GM18519 (cell line): ENCODE data around the gene ITGA1.
"Not testable (repeated sequence)": the region's sequence is repeated elsewhere in the genome, so short reads cannot be mapped to it uniquely, and the experiment has no call there.

ENCODE experiments used
- ATAC-seq: cut with Tn5 transposase; IDR thresholded peaks from one replicate; pipeline ENCODE4 v1.9.1; 2021; ENCODE audit warnings: mild to moderate bottlenecking, moderate library complexity; ENCODE audit not compliant: unreplicated experiment, low FRiP score

ITGA1 gene

DNA sequence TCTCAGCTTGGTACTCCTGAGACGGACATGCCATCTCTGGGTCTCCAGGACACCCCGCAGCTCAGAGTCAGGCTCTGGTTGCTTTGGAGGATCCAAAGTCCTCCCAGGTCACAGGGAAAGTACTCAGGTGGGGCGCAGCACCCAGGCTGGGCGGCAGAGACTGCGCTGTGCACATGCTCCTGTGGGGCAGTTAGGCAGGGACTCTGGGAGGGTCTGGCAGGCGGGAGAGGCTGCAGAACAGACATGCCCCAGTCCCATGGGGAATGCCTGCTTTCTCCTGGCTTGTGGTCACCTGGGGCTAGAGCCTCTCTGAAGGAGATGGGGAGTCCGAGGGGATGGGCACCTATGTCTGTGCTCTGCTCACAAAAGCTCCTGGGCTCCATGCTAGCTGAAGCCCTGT, 156.1 kb downstream of the ITGA1 start:
- no peak for ATAC-seq

DNA sequence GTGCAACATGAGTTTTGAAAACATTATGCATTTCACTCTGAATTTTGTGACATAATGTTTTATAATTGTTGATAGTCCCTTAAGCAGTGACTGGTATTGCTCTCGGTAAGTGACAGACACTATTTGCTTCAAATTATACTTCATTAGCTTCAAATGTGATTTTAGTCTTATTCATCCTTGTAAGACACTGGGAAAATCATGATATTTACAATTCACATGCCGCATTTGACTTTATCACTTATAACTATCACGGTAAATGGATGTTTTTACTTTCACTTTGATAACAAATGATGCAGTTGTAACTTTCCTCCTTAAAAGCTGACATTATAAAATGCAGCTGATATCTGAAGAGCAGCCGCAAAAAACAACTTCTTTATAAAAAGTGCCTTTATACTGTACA, 157.3 kb downstream of the ITGA1 start:
- no peak for ATAC-seq

DNA sequence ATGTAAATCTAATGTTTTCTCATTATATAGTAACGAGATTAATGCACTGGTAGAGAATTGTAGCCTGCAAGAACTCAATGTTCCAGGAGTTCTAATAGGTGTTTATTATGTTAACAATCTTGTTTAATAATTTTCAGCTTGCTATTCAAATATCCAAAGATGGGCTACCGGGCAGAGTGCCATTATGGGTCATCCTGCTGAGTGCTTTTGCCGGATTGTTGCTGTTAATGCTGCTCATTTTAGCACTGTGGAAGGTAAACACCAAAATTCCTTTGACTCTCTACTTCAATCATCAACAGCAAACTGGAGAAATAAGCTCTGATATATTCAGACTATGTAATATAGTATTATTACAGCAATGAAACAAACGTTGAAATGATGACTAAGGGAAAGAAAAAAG, 159.5 kb downstream of the ITGA1 start:
- no peak for ATAC-seq

DNA sequence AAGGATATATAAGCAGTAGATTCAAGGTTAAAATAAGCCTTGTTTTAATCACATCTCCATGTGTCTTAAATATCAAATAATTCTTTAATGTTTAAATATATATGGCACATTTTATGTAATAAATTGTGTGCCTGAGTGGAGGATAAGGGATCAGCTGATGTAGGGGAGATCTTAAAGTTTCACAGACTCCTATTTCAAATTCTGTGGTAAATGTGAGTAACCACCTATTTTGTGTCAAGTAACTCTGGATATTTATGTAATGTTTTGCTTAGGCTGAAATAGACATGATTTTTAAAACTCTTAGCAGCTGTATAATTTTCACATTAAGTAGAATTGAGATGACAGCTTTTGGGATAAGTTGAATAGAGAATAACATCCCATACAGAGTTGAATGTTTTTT, 160.1 kb downstream of the ITGA1 start:
- no peak for ATAC-seq

DNA sequence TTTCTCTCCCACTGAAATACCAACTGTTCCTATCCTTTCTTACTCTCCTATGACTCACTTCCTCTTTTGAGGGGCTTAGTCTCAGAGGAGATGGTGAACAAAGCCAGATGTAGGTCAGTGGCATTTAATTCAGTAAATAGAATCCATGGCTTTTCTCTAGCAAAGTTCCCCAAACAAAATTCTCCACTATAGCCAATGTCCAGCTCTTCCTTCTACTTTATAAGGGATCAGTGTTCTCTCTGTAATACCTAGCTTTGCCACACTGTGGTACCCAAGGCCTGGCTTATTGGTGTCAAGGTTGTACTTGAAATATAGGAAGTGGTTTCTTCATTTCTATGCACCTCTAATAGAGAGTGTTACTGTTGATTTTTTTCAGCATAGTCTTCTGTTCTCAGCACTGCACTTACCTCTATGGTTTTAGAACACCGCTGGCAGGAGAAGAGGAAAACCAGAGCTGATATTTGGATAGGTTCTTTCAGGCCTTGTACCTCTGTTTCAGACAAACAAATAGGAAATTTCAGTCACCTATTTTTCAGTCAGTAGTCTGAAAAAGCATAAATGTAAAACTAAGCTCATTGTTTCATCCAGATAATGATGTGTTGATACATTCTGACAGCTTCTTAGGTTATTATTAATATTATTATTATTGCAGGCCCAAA, 160.8 kb downstream of the ITGA1 start:
- ATAC-seq, result peak; percentile 99

DNA sequence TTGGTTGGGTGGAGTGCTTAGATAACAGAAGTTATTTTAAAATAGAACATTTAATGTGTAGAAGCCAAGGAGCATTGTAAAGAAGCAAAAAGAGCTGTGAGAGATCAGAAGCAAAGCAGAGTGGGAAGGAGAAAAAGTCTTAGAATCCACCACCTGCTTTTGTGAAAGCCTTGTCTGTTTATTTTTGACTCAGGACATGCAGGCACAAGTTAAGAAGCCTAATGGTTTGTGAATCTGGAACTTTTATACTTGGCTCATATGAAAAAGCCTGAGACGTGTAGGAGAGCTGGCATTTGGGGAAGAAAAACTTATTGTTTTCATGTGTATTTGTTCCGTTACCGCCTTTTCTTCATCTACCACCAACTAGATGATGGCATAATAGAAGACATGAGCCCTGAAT, 163.0 kb downstream of the ITGA1 start:
- ATAC-seq, result no peak

DNA sequence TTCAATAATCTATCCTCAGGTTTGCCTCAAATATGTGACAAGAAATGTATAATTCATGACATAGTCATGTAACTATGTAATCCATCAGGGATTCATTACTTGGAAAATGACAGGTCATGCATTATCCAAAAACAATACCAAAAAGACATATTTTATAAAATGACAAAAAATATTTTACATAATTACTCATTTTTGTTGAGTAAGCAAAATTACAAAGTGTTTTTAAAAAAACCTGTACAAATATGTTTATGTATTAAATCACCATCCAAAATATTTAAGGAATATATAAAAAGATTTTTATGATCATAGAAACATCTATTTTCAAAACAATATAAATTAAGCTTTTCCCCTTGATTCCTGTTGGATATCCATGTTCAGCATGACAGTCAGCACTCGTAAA, 164.8 kb downstream of the ITGA1 start:
- no peak for ATAC-seq

DNA sequence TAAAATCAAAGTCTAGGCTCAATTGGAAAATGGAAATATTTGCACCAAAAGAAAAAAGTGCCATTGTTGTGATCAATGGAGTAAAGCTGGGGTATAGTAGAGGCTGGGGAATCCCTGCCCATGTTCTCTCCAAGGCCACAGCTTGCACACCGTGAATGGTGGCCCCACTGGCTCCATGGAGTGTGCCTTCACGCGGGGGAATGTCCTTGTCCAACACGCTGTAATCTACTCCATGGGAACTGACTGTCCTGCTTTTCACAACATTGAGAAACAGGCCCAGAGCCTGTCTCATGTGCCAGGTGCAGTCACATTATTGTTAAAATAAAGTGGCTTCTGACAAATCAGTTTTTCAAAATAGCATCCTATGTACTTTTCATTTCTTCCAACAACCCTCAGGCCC, 168.3 kb downstream of the ITGA1 start:
- no peak for ATAC-seq

DNA sequence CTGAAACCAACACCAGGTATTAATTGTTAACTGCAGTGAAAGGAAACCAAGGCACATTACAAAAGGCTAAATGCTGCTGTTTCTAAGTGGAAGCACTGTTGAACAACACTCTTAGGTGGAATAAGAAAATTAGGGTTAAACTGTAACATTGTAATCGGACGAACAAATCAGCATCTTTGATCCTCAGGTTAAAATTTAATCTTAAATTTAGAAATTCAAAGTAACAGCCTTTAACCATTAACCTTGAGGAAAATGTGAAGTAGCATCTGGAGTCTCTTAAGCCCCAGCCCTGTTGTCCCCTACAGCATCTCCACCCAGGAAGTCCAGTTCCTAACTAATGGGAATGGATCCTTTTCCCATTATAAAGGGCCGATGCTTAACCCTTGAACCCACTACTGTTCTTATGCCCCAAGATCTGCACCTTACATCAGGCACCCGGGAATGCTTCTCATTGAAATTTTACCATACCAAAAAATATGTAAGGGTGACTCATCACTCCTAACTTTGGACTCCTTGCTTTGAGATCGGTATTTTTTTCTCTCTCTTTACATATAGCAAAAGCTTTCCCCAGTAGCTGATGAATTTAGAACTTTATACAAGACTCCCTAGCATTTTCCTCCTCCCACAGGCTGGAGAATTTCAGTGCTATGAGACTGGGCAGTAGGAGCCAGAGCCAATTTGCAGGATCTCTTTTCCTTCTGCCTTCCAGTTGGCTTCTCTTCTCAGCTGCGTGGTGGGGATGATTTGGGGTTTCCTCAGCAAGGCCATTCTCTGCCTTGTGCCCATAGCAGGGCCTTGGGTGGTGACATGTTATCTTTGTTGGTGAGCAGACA, 169.4 kb downstream of the ITGA1 start:
- ATAC-seq, result no peak

DNA sequence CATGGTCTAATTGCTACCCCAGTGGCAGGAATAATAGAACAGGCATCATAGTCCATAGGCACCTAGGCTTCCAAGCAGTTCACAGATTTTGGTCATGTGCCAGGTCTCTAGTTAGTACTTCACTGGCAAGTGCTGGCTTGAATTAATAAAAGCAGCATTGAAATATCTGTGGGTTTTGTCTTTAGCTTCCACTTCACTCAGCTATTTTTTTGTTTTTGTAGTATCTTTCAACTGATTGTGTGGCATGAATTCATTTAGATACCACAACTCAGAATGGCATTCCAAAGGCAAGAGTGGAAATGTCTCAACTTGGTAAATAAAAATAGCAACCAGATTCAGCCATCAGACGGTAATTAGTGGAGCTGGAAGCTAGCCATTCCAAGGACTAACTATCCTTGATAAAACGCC, 173.6 kb downstream of the ITGA1 start:
- no peak for ATAC-seq

DNA sequence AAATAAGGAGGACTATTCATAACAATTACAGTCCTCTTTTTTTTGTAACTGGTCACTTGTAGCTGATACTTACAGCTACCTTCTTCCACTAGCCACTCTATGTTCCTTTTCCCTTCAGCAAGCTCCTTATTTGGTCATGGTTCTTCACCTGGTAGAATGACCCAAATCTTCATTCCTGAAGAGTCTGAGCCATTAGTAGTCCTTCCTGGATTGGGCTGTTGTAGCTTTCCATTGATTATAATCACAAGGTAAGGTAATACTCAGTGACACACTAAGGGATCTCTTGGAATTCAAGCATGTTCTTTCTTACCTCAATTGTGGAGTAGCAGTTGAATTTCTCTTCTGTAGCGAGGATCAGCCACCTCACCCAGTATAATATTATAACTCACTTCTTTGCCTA, 175.9 kb downstream of the ITGA1 start:
- no peak for ATAC-seq

DNA sequence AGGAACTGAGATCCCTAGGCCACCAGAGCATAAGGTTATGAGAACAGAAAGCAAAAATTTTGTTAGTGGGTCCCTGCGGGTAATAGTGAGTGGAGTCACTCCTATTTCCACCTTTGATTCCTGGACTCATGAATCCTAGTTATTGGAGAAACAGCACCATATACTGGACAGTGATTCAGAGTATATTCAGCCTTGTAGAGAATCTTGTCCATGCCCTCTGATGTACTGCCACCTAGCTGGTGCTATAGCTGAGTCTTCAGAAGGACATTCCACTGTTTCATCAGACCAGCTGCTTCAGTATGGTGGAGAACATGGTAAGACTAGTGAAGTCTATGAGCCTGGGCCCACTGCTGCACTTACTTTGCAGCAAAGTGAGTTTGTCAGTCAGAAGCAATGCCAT, 176.4 kb downstream of the ITGA1 start:
- ATAC-seq, result no peak

DNA sequence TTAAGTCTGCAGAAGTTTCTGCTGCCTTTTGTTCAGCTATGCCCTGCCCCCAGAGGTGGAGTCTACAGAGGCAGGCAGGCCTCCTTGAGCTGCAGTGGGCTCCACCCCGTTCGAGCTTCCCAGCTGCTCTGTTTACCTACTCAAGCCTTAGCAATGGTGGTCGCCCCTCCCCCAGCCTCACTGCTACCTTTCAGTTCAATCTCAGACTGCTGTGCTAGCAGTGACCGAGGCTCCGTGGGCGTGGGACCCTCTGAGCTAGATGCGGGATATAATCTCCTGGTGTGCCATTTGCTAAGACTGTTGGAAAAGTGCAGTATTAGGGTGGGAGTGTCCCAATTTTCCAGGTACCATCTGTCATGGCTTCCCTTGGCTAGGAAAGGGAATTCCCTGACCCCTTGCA, 188.4 kb downstream of the ITGA1 start:
- ATAC-seq, result not testable (repeated sequence)

DNA sequence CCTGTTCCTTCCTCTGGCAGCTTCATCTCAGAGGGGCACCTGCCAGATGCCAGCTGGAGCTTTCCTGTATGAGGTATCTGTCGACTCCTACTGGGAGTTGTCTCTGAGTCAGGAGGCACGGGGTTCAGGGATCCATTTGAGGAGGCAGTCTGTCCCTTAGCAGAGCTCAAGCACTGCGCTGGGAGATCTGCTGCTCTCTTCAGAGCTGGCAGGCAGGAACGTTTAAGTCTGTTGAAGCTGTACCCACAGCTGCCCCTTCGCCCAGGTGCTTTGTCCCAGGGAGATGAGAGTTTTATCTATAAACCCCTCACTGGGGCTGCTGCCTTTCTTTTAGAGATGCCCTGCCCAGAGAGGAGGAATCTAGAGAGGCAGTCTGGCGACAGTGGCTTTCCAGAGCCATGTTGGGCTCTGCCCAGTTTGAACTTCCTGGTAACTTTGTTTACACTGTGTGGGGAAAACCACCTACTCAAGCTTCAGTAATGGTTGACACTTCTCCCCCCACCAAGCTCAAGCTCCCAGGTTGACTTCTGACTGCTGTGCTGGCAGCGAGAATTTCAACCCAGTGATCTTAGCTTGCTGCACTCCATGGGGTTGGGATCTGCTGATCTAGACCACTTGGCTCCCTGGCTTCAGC, 189.7 kb downstream of the ITGA1 start:
- no peak for ATAC-seq

DNA sequence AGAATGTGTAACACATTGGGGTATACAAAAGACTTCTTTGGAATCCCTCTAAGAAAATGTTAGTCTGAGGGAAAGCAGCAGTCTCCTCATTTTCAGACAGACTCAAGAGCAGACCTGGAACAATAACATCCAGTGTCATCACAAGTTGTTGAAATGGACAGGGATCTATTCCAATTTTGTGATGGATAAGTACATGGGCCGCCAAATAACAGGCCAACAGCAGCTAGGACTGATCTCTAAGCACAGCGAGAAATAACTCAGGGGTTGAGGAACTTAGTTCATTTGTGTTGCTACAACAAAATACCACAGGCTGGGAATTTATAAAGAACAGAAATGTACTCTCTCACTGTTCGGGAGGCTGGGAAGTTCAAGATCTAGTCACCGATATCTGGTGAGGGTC, 193.8 kb downstream of the ITGA1 start:
- no peak for ATAC-seq

DNA sequence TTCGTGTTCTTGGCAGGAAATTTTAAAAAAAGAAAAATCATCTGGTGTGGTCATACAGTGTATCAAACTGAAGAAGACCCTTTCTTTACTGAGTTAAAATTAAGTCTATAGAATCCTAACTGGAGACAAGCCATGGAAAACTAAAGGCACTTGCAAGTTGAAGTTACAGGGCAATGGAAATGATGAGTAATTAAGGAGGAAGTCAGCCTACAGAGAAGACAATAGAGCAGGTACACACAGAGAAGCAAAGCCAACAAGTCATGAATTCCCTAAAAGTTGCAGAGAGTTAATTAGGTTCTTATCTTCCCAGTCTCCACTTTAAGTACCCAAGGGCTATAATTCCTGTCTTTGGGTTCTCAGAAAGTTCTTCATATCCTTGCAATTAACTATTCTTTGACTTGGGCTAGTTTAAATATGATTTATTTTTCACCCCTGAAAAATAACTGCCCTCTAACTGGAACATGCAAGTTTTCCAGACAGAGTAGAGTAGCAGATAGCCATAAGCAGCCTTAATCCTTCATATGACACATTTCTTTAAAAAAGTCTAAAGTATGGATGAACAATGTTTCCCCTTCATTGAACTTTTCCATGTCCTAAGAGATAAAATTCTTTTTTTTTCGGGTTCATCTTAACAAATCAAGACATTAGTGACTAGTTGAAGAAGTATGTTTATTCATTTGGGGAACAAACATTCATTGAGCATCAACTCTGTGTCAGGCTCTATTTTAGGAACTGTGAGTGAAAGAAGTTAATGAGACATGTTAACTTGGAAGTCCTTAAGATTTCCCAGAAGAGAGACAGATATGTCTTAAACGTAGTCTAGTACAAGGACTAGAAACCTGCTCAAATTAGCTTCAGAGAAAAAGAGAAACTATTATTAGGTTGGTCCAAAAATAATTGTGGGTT, 196.3 kb downstream of the ITGA1 start:
- ATAC-seq, result no peak

DNA sequence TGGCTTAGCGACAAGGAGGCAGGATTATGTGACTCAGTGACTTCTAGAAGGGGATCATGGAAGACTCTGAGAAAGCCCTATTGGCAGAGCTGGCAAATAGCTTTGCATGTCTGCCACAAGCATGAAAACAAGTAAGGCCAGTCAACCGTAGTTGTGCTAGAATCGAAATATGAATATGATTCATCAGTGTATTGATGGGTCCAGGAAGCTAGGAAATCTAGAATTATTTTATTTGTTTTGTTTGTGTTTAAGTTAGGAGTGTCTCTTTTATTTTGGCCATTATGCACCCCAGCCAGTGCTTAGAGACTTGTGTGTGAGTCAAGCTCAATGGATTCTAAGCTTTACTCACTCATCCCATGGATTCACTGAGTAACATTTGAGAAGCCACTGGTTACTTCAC, 197.6 kb downstream of the ITGA1 start:
- ATAC-seq, result no peak

DNA sequence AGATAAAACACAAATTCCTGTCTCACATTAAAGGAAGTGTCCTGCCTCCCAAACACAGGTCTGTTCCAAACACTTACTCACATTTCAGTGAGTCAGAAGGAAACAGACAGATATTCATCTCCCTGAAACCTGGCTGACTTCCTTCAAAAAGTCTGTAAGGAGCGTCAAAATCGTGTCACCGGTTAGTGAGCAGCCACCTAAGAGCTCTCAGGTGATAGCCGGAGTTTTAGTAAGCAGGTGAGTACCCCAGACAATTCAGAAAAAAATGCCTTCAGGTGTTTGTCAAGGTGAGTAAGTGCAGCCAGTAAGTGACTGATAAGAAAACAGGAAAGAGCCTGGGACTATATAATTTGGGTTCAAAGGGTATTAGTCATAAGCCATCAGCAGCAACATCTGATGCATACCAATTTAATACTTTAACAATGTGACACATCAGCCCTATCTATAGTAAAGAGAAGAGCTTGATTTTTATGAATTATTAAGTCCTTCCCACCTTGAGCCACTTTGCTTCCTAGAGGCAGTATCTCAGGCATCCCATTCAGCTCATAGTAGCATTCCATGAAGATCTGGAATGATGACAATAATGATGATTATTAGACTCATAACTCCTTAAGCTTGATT, 200.1 kb downstream of the ITGA1 start:
- no peak for ATAC-seq

DNA sequence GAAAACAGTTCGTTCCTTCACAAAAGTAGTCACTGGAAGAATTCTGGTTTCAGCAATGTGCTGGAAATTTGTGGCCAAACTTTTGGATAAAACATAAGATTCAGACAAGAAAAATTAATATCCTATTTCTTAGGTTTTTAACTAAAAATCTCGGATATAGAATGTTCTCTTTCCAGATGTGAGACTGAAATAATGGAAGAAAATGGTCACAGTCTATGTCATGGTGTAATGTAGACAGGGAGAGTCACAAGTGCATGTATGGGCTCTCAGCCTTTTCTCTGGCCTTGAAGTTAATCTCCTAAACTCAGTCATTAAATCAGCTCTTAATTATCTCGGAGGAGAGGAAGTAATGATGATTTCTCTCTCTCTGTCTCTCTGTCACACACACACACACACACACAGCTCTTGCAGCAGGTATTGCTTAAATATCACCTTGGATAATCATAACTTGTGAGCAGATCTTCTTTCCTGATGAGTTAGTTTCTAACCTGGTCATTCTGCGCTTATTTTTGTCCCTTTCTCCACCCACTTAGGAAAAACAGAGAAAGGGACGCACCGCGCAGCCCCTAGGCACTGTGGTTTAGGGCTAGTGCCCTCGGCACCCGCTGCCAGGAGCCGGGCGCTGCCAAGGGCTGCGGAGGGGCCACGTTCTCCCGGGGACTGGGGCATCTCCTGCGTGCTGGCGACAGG, 200.8 kb downstream of the ITGA1 start:
- ATAC-seq, result no peak
